KOPT-K1 (cell line): ENCODE results near the gene BMP6.
A peak's percentile ranks its signal among the peaks of the same experiment; 100 is the strongest.

Experiments used
- H3K27ac ChIP-seq: fragments of 200-600 bp; sonication (generic); 2 replicates; pipeline ENCODE4 v1.5.1; 2016; ENCODE audit warnings: antibody characterized with exemption, mild to moderate bottlenecking, low read depth, low read length; ENCODE audit not compliant: poor library complexity, severe bottlenecking
- H3K36me3 ChIP-seq: fragments of 200-600 bp; sonication (generic); 2 replicates; pipeline ENCODE4 v1.5.1; 2017; ENCODE audit warnings: antibody characterized with exemption, mild to moderate bottlenecking, low read length, moderate library complexity; ENCODE audit not compliant: insufficient read depth
- H3K9me3 ChIP-seq: fragments of 200-600 bp; sonication (generic); 2 replicates; pipeline ENCODE4 v1.5.1; 2017; ENCODE audit warnings: antibody characterized with exemption, low read length, mild to moderate bottlenecking; ENCODE audit not compliant: insufficient read depth, poor library complexity, severe bottlenecking

BMP6 gene

DNA sequence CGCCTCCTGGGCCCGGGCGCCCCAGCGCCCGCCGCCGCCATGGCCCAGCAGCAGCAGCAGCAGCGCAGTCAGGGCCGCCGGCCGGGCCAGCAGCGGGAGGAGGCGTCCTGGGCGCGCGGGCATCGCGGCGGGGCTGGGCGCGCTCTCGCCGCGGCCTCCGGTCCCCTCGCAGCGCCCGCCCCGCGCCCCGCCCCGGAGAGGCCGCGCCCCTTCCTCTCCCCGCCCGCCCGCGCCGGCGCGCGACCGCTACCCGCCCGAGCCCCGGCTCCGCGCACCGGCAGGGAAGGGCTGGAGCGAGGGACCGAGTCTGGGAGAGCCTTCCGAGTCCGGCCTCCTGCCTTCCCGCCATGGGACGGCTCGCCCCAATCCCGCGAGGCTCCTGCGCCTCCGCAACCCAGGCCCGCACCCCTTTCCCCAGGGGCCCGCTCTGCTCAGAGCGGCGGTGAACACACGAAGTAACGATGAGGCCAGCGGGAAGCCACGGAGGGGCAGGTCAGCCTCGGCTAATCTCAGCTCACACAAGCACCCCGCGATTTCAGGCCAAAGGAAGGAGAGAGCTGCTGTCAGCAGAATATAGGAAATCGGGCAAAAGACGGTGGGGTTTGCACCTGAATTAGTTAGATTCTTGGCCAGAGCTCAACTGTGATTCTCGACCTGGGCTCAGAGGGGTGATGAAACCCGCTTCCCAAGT, 184.9 kb downstream of the BMP6 start, which contains the start of gene TXNDC5:
TSS of gene TXNDC5 (minus strand) at position 135 of the 691 bp plus-strand sequence. CDS start at position 123, 12 bp downstream.
- H3K9me3 ChIP-seq = no peaks in the 10 kb centered on the region
- H3K27ac ChIP-seq = peak within 1 kb of the TSS; percentile 55
- H3K36me3 ChIP-seq = no peaks in the 10 kb centered on the region

DNA sequence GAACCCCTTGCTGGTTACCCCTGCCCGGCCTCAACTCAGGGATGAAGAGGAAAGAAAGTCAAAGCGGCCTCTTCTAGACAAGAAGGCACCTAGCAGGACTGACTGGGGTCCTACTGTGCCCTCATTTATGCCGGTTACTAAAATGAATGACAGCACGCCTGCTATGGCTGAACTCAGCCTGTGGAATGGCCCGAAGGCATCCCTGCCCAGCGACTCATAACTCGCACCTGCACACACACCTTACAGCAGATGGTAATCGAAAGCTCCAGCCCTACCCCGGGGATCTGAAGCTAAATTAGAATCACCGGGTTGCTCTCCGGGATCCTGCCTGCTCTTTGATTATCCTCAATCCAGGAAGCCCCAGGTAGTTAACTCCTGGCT, 185.4 kb downstream of the BMP6 start:
- Histone ChIP-seq H3K27ac (peak overlapping the region; percentile 45), H3K9me3 (no peaks in the 10 kb centered on the region), H3K36me3 (no peaks in the 10 kb centered on the region)

DNA sequence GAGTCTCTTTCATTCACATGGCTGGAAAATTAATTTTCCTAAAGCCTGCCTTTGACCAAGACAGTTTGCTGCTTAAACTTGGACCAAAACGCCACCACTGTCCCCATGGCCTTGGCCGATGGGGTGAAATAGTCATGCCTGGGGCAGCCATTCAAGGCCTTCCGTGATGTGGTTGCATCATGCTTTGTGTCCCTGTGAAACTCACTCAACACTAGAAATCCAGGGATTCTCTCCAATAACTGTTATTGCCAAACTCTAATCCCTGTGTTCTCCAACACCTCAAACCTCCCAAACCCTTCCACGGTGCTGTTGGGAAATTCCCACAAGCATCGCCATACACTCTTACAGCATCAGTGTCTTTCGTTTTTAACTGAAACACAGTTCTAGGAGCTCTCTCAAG, 186.1 kb downstream of the BMP6 start:
- Histone ChIP-seq H3K27ac (no peak overlapping the region), H3K9me3 (no peaks in the 10 kb centered on the region), H3K36me3 (no peaks in the 10 kb centered on the region)

DNA sequence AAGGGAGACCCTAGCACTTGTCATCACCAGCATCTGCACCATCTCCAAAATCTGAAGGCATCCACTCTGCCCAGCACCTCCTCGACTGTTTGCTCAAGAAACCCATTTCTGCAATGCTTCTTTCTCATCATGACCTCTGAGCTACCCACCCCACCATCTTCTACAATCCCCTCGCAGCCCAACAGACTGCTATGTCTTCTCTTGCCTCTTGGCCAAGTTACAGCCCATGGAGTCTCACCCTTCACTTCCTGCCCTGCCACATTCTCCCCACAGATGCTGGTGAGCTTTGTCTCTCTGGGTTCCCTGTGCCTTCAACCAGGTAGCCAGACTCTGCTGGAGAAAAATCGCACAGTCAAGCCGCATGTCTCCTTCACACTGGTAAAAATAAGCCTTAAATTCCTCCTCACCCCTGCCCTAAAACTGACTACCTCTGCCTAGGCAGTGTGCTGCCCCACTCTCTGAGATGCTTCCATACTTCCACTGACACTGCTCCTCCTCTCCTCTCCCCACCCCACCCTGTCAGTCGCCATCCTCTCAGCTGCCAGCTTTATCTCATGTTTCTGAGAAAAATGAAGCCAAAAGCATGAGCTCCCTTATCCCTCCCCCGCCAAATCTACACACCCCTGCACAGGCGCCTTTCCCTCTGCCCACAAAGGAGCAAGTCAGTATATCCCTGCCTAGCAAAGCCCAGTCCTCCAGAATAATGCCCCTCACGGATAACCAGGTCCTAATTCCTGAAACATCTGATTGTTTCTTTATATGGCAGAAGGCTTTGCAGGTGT, 187.0 kb downstream of the BMP6 start:
- Histone ChIP-seq H3K9me3 (no peaks in the 10 kb centered on the region), H3K36me3 (no peaks in the 10 kb centered on the region), H3K27ac (no peak overlapping the region)

DNA sequence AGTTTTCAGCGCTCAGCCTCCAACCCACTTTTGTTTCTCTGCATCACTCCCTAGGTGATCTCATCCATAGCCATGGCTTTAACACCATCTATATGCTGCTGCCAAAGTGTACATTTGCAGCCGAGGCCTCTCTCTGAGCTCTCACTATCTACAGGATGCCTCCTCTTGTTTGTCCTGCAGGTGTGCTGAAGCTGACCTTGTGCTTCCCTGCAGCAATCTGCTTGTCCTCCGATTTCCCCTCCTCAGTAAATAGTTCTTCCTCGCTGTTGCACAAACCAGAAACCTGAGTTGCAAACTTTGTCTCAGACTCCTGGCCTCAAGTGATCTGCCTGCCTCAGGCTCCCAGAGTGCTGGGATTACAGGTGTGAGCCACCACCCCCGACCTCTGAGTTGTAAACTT, 188.4 kb downstream of the BMP6 start:
- no peak overlapping the region for H3K27ac ChIP-seq
- H3K9me3 ChIP-seq = no peaks in the 10 kb centered on the region
- H3K36me3 ChIP-seq = no peaks in the 10 kb centered on the region

DNA sequence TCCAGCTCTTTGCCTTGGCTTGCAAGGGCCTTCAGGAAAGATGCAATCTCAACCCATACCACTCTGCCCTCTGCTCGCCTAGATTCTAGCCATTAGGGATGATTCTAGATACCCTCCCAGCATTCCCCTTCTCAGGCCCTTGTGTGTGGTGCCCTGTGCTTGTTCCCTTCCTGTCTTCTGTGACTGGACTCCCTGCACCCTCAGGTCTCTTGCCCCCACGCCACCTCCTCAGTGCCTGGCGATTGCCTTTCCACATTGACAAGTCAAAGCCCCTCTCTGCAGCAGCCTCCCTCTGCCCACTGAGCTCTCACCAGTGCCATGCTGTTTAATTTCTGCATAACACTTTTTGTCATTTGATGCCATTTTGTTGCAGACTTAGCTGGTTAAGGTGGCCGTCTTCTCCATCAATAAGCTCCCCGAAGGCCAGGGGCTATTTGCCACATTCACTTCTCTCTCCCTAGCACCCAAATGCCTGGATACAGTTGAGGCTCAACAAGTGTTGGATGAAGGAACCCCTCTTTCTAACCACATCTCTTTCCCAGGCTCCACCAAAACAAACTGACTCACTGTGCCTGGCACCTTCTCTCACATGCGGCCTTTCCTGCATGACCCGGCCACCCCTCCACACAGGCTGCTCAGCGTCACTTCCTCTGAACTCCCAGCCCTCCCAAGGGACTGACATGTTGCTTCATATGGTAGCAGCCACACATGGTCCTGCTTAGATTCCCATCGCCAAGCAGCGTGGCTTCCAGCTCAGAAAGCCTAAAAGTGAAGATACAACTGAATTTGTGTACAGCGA, 189.3 kb downstream of the BMP6 start:
- Histone ChIP-seq H3K36me3 (no peaks in the 10 kb centered on the region), H3K27ac (no peak overlapping the region), H3K9me3 (no peaks in the 10 kb centered on the region)

DNA sequence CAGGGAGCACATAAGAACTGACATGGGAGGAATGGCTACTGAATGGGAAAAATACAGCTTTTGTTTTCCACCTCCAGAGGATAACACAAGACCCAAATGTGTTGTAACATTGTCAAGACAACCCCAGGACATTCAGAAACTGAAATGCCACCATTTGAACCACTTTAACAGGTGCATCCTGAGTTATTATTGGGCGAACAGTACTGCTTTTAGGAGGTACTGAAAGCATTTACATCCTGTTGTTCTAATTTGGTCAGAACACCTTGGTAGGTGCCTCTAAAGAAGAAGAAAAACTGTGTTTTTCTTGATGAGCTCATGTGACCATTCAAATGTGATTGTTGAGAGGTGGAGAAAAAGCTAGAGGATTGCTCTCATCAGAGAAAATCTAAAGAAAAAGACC, 191.1 kb downstream of the BMP6 start:
- Histone ChIP-seq H3K36me3 (no peaks in the 10 kb centered on the region), H3K27ac (no peak overlapping the region), H3K9me3 (no peaks in the 10 kb centered on the region)

DNA sequence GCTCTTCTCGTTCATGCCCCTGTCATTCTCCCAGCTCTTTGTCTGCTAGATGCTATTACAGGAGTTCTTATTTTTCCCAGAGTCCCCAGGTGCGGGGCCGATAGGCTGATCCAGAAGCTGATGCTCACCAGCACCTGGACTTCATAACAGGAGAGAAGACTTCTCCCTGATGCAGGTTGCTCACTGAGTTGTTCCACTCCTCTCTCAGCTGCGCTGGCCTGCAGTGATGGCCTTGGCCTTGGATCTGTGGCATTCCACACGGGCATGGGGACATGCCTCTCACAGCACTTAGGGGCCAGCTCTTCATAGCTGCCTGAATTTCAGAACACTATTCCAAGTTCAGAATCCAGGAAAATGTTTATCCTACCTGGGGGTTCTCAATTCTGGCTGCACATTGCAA, 191.8 kb downstream of the BMP6 start:
- H3K36me3 ChIP-seq = no peaks in the 10 kb centered on the region
- no peaks in the 10 kb centered on the region for H3K9me3 ChIP-seq
- no peak overlapping the region for H3K27ac ChIP-seq

DNA sequence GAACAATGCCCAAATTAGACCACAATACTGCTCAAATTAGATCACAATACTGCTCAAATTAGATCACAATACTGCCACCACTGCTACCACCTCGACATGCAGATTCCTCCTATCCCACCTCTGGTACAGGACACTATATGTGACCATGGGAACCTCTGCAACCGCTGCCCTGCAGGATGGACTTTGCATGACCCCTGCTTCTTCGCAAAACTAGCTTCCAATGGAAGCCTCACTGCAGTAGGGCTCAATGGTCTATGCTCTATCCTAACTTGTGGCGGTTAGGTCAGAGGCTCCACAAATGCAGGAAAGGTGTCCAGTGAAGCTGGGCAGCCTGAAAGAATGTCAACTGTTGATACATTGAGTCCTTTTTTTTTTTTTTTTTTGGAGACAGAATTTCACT, 192.5 kb downstream of the BMP6 start:
- Histone ChIP-seq H3K9me3 (no peaks in the 10 kb centered on the region), H3K27ac (no peak overlapping the region), H3K36me3 (no peaks in the 10 kb centered on the region)

DNA sequence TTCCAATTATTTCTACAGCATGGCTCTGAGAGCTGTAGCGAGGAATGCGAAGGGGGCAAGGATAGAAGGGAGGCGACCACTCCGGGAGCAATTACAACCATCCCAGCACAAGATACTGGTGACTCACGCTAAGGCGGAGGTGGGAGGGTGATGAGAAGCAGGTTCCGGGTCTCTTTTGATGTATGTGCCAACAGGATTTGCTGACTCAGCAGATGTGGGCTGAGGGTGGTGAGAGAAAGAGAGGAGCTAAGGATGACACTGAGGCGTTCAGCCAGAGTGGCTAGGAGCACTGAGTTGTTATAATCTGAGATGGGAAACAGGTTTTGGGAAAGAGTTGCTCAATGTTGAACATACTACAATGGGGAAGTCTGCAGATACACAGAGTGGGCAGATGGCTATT, 194.0 kb downstream of the BMP6 start:
- Histone ChIP-seq H3K9me3 (peaks cover 5% of the 10 kb centered on the region), H3K36me3 (no peaks in the 10 kb centered on the region), H3K27ac (no peak overlapping the region)

DNA sequence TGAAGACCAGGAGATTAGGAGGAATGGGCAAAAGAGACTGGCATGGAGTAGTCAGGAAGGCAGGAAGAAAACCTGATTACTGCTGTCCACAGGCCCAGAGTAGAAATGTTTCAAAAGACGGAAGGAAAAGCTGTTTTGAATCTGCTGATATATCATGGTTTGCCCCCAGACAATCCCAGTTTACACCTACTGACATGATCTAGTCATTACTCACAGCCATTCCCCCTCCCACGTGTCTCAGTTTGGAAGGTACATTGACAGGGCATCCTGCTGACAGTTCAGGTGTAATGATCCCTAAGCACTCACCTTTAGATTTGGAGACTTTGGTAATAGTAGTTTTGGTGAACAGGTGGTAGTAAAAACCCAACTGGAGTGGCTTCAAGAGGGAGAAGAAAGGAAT, 194.5 kb downstream of the BMP6 start:
- no peaks in the 10 kb centered on the region for H3K36me3 ChIP-seq
- no peak overlapping the region for H3K27ac ChIP-seq
- H3K9me3 ChIP-seq = peaks cover 7% of the 10 kb centered on the region

DNA sequence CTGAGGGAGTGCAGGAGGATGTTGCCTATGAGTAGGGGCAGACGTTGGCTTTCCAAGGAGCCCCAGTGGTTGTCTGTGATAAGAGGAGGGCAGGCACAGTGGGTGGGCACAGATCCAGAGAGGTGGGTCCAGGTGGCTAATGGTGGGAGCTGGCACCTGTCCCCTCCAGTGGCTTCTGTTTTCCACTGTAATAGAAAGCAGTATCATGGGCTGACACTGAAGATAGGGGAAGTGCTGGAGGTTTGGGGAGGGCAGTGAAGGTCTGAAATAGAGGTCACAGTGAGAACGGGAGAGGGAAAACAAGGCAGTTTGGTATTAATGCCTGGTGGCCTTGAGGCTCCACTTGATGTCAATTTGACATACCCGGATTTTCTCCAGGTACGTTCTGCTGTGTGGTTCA, 195.1 kb downstream of the BMP6 start:
- Histone ChIP-seq H3K36me3 (no peaks in the 10 kb centered on the region), H3K9me3 (peaks cover 7% of the 10 kb centered on the region), H3K27ac (no peak overlapping the region)

DNA sequence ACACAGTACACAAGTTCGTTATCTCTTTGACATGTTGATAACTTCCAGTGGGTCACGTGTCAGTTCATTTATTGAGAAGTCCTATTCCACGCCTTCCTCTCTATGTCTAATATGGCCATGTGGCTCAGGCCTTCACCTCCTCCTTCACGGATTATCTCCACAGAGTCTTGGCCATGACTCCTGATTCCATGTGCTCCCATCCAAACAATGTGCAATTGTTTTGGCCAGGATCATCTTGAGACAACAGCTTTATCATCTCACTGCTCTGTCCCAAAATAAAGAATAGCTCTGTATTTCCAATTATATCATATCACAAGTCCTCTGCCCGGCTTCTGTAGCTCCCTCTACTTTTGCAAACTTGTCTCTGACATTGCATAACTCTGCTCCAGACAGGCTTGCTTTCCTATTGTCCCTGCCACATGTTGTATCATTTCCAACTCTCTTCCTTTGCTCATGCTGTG, 195.8 kb downstream of the BMP6 start:
- Histone ChIP-seq H3K9me3 (peaks cover 7% of the 10 kb centered on the region), H3K27ac (no peak overlapping the region), H3K36me3 (no peaks in the 10 kb centered on the region)

DNA sequence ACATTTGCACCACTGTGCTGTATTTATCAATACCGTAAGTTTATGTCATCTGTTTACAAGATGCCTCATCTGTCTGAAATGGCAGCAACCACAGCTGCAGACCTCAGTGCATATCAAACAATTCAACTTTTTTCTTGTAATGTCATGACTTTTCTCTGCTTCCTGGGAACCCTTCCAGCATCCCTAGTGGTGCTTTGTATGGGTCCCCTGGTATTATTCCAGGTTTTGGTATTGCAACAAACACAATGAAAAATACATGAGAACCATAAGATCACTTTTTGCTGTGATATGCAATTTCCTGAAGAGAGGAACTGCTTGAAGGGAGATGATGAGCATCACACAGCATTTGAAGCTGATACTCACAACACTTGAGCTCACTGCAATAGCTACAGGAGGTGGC, 196.7 kb downstream of the BMP6 start:
- Histone ChIP-seq H3K36me3 (no peaks in the 10 kb centered on the region), H3K27ac (no peak overlapping the region), H3K9me3 (peaks cover 7% of the 10 kb centered on the region)

DNA sequence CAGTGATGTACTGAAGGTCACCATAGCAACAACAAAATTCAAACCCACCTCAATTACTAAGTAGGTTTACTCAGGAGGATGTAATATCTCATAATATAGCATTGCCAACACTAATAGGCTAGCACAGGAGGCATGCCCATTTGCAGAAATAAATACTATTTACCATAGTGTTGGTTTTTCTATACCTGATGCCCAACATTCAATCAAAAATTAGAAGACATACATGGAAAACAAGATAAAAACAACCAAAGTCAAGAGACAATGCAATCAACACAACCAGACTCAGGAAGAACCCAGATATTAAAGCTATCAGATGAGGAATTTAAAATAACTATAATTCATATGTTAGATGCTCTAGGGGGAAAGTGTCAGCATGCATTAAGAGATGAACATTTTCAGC, 199.0 kb downstream of the BMP6 start:
- H3K27ac ChIP-seq = no peak overlapping the region
- no peaks in the 10 kb centered on the region for H3K36me3 ChIP-seq
- peaks cover 7% of the 10 kb centered on the region for H3K9me3 ChIP-seq
